HL-60/S4 (cell line): ENCODE data around the gene TBC1D22A.
"Not testable (repeated sequence)": the region's sequence is repeated elsewhere in the genome, so short reads cannot be mapped to it uniquely, and the experiment has no call there.

Source experiments
- in situ Hi-C: fragments of 300-500 bp; cut with MboI; formaldehyde crosslinking; loops from 2 replicates; pipeline ENCODE4 v1.14.3; 2022; ENCODE audit warnings: low sequenced_read_pairs

Gene TBC1D22A

DNA sequence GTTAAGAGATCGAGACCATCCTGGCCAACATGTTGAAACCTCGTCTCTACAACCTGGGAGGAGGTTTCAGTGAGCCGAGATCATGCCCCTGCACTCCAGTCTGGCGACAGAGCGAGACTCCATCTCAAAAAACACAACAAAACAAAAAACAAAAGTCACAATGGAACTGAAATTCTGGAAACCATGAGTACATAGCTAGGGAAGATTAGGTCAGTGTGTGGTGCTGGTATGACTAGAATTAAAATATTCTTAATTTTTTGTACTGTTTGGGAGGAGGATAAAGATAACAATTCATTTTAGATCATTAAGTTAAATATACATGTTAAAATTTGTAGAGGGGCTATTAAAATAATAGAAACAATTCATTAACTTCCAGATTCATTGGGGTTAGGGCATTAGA is 344.4 kb downstream of the TBC1D22A start:
- in situ Hi-C loops: no loop called here

DNA sequence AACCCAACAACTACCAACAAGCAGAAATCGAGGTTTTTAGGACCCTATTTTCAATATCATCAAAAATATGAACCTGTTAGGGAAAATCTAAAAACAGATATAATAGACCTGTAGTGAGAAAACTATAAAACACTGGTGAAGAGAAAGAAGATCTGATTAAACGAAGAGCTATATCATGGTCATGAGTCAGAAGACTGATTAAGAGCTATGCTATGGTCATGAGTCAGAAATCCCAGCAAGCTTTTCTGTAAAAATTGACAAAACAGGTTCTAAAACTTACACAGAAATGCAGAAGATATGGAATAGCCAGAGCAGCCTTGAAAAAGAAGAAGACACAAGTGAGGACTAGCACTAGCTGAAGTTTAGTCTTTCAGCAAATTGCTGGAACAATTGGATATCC is 345.0 kb downstream of the TBC1D22A start:
- in situ Hi-C loops: no loop called here

DNA sequence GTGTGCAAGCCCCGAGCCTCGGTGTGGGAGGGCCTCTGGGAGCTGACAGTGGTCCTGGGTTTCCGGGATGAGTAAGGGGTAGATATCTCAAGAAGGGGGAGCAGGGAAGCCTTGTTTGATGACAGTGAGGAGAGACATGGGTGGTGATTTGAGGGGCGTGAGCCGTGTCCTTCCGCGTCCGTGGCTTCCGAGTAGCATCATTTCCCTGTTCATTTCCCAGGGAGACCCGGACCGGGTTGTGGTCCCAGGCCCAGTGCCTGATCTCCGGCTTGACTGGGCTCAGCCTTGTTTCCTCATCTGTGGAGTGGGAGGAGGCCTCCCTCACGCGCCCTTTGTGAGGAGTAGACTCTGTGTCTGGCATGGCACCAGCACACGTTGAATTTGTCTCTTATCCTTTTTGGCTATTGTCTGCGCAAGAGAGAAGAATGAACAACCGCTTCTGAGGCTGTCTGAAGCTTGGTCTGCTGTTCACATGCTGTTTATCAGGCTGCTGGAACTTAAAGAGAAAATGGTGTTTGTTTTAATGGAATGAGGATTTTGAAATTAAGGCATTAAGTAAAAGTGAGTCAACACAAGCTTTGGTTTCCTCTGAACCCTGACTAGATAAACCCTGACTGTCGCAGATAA is 348.5 kb downstream of the TBC1D22A start:
- in situ Hi-C loops: no loop called here

DNA sequence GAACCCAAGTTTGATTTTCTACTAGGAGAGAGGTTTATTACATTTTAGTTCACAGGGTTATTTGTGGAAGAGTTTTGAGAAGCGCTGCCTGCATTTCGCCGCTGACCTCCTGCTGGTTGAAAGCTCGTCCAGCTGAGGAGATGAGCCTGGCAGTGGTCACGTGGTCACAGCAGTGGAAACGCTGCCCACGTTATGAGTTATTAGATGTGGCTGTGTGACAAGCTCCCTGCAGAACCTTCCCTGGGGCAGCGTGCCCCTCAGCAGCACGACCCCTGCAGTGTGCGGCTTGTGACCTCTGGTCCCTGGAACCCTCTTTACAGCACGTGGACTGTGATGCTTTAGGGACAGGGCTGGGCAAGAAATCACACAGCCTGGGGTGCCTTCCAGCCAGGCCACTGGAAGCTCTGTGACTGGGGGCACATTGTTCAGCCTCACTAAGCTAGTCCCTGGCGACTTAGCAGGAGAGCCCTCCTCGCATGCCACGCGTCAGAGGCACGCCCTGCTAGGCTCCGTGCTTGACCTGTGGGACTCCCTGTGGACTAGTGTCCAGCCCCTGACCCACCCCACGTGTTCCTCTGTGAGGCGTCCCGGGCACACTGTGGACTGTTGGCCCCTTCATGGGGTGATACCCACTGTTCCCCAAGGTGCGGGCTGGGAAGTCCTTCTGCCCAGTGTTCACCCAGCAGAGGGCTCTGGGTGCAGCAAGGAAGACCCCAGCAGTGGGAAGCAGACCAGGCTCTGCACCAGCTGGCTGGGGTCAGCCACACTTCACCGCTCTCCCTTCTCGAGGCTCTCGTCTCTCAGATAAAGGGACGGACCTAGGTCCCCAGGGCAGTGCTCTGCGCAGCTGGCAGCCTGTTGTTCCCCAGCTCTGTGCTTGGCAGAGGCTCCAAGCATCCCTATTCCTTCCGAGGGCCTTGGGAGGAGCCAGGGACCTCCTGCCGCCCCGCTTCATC is 349.5 kb downstream of the TBC1D22A start:
- in situ Hi-C loops: no loop called here

DNA sequence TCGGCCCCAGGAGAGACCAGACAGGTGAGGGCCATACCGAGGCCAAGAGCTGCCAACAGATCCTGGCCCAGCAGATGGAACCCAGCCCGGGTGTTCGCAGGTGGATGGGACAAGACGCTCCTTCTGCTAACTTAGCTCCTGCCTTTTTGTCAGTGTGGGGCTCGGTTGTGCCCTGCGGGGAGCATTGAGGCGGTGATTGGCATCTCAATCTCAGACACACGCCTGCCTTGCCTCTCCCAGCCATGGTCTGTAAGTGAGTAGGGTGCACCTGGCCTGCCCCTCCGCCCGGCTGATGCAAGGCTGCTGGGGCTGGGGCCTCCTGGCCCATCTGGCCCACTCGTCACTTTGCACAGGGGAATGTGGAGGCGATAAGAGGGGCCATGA is 350.1 kb downstream of the TBC1D22A start:
- in situ Hi-C loops: no loop called here

DNA sequence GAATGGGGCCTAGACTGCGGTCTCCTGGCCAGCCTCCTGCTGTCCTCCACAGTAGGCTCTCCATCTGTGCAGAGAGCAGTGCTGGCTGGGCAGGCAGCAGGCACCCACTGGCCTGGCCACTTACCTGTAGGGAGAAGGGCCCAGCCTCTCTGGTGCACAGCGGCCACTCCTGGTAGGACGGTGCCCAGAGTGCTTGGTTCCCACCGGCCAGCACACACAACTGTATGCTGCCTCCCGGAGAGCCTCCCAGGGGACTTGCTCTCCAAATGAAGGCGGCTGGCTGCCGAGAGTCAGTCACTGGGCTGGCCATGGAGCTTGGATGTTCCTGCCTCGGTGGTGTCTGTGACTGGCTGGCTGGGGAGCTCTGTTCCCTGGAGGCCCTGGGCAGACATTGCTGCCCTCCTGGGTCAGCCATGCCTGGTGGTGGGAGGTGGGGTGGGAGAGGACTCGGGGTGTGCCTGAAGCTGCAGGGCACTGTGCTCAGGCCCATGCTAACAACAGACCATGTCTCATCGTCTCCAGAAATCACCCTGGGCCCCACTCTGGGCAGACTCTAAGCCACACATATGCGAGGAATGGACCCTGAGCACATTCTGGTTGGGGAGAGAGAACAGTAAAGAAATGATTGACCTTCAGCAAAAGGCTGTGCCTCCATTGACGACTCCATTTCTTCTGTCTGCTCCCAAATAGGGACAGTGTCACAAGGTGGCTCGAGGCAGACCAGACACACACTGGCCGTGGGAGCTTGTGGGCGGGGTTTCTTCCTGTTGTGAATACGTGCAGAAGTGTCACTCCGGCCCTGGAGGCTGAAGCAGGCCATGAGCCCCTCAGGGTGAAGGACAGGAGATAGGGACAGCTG is 350.8 kb downstream of the TBC1D22A start:
- in situ Hi-C loops: no loop called here

DNA sequence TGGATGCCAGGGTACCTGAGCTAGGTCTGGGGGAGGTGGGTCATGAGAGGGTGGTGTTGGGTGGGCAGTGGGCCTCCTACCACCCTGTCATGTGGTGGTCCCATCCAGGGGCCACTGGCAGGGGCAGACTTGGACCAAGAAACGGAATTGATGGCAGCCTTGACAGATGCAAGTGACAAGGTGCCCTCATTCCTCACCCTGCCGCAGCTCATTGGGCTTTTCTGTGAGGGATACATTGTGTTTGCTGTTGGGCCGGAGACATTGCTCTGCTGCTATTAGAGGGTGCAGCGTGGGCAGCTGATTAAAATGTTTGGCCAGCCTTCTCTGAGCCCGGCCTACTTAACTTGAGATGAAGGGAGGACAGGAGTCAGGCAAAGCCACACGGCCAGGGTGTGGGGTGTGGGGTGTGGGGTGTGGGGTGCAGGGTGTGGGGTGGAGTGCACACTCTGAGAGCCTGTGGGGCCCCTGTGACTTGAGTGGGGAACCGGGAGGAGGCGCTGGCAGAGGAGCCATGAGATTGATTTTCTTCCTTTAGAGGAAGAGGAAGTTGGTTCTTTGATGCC is 351.5 kb downstream of the TBC1D22A start:
- in situ Hi-C loops: no loop called here

DNA sequence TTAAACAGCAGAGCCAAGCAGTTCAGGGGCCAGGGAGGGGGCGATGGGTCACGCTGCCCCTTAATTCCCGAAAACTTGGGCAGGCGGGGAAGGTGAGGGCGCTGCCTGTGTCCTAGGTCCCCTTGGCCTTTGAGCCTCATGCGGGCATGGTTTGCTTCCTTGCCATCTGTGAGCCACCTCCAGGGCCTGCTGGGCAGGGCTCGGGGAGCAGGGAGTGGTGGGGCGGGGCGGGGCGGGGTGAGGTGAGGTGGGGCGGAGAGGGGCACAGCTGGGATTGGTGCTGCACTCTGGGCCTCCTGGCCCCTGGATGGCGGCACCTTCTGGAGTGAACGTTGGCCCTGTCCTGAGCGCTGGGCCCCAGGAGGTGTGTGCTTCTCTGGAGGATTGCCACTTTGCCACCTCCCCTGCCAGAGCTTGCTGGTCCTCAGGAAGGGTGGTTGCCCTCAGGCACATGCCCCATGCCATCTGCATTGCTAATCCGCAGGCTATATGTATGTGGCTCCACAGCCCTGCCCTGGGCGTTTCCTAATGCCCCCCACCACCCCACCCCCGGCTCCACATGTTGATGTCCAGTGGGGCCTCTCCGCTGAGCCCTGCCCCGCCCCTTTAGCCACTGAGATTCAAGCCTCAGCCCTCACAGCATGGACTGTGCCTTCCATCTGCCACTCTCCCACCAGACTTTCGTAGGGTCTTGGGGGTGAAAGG is 352.5 kb downstream of the TBC1D22A start:
- in situ Hi-C loops: no loop called here

DNA sequence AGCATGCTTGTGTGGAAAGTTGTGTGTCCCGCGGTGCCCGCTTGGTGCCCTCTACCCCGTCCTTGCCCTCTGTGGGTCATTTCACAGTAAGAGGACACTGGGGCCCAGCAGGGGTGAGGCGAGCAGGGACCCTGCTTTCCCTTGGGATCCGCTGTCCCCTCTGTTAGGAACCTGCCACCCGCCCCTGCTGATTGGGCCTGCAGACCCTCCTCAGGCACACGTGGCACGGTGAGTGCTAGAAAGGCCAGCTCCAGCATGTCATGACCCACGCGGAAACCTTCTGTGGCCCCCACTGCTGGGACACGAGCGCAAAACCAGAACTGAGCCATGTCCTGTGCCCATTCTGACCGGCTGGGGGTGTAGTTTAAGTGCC is 353.1 kb downstream of the TBC1D22A start:
- in situ Hi-C loops: no loop called here

DNA sequence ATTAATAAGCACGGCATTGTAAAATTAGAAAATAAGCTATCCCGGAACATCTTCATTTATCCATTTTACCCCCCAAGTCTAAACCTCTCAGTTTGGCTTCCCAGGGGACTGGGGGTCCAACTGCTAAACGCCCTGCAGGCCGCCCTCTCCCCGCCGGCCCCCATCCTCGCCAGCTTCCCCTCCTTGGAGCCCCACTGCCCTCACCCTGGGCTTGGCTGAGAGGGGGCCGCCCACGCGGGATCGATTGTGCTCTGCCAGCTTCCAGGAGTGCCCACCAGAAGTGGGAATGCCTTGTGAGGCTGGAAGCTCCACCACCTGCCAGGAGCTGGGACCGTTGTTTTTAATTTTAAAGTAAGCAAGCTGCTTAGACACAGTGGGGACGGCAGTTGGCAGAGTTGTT is 353.5 kb downstream of the TBC1D22A start:
- in situ Hi-C loops: no loop called here

DNA sequence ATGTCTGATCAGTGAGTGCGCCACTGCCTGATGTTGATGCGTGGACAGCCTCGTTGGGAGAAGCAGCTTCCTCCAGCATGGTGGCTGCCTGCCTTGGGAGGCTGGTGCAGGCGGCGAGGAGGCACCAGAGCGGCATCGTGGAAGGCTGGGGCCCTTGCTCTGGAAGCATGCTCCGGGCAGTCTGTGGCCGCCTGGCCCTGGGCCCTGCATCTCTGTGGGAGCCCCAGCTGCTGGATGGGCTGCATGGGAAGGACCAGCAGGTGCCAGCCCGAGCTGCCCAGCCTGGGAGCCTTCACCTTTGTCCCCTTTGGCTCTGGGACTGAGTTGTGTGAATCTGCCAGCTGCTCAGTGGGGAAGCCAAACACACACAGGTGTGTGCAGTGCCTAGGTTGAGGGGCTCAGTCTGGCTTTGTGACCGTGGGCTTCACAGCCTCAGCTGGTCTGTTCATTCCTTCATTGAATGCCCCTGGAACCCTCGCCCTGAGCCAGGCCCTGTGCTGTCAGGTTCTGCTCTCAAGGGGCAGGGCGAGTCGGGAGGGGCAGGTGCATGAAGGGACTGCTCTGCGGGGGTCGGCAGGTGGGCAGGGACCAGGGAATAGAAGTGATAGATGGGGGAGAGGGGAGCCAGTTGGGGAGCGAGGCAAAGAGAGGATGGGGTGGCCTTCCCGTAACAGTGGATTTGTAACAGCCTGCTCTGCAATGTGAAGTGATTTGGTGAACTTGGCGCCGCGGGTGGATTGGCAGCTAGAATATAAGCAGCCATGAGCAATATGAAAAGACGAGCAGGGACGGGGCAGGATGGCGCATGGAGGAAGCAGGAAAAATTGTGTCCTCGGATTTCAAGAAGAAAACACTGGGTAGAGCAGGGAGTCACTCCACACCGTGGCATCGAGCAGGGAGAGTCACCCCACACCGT is 354.2 kb downstream of the TBC1D22A start:
- in situ Hi-C loops: no loop called here

DNA sequence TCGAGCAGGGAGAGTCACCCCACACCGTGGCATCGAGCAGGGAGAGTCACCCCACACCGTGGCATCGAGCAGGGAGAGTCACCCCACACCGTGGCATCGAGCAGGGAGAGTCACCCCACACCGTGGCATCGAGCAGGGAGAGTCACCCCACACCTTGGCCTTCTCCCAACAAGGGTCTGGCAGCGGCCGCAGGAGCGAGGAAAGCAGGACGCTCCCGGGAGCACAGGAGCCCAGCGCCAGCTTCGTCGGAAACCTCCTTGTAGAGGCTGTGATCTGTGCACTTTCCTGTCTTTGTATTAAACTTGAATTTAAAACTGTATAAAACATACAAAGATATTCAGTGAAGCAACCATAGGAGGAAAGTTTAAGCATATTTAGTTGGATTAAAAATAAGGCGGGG is 355.0 kb downstream of the TBC1D22A start:
- in situ Hi-C loops: not testable (repeated sequence)

DNA sequence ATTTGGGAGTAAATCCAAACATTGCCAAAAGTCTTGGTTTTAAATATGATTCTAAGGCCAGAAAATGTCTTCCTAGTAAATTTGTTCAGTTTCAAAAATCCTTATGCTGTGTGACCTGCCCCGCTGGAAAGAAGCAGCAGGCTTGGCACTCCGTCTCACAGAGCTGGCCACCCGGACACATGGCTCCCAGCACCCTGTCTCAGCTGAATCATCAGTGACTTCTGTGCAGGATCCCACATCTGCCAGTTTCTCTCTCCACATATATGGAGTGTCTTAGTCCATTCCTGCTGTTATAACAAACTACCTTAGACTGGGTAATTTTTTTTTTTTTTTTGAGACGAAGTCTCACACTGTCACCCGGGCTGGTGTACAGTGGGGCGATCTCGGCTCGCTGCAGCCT is 356.7 kb downstream of the TBC1D22A start:
- in situ Hi-C loops: no loop called here

DNA sequence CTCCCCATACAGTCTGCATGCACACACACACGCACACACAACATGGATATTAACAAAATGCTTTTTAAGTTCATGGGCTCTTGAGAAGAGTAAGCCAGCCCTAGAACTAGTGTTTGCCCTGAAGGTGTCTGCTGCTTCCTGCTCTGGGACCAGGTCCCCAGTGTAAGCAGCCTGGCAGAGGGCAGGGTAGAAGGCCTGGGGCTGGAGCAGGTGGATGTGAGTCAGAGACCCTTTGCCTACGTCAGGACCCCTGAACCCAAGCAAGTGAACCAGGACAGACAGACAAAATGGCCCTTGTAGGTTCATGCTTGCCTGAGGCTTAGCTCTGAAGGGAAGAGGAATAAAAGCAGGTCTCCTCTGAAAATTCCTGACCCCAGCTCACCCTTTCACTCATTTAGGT is 357.9 kb downstream of the TBC1D22A start:
- in situ Hi-C loops: no loop called here

DNA sequence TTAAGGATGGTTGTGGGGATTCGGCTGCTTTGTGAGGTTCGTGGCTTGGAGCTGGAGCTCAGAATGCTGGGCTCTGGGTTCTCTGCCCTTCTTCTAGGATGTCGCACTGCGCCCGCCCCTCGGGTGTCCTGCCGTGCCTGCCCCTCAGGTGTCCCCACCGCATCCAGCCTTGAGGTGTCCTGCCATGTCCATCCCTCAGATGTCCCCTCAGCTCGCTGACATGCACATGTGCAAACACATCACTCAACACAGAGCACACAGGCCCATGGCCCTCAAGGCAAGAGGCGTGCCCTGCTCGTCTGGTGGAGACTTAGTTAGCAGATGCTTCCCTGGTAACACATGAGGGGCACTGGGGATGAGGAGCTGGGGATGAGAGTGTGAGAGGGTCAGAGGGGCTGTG is 359.3 kb downstream of the TBC1D22A start:
- in situ Hi-C loops: no loop called here

DNA sequence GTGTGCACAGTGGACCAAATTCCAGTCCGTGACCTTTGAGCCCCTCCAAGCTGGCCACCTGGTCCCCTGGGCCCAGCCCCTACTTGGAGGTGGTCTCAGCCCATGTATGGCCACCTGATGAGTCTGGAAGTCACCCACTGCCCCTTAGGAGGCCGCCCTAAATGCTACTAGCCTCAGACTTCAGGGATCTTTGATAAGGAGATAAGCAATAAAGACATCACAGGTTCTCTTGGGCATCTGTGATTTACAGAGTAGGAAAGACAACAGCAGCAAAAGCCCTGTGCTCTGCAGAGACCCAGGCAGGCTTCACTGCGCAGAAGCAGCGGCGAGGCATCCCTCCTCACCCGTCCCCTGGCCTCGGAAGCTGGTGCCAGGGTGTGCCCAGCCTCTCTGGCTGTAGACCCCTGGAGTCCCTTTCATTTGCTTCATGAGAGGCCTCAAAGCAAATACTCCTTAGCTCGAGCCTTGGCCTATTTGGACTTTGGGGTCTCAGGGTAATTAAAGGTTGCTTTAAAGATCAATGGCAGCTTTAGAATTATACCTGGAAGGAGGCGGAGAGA is 360.1 kb downstream of the TBC1D22A start:
- in situ Hi-C loops: no loop called here

DNA sequence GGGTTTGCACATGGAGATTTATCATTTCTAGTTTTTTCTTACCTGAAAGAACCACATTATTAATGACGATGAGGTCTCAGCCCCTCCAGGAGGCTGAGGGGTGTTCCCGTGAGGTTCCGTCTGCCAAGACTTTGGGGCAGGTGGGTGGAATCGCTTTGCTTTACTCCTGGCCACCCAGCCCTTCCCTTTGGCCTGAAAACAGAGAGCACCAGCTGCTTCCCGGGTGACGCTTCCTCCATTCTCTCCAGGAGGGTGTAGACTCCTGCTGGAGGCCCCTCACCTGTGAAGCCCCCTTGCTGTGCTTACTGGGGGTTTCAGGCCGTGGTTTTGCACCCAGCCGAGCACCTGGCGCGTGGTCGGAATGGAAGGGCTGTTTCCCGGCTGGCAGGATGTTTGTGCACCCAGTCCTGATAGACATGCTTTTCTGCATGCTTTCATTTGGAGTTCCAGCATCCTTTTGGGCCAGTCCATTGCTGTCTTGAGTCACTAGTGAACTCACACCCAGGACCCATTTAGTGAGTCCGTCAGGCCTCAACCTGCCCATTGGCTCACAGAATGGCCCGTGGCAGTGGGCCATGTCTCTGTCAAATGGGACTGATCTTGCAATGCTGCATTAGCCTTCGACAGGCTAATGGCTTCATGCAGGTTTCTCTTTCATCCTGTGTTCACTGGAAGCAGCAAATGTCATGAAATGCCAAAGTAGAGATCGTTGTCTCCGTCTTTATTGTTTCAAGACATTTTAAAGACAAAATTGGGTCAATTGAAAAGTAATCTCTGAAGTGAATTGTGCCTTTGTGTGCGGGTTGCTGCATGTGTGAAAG is 360.8 kb downstream of the TBC1D22A start:
- in situ Hi-C loops: no loop called here

DNA sequence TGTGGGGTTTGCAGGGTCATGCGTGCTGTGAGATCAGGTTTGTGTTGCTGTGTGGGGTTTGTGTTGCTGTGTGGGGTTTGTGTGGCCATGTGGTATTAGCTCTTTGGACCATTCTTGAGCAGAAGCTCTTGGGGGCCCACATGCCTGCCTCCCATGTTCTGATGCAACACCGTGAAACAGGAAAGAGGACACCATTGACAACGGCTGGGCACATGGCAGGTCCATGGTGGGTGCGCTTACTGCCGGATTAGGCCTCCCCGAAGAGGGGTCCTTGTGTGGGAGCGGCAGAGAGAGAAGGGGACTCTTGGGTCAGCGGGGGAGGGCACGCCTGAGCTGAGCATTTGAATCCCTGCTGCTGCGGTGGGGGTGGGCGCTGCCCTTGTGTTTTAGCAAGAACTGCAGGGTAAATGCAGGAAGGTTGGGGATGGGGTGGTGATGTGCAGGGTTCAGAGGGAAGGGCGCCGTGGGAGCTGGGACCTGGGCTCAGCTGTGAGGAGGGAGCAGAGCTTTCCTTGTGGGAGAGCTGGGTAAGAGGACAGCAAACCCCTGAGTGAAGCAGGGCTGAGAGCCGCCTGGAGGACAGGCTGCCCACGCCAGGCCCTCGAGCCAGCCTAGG is 361.5 kb downstream of the TBC1D22A start:
- in situ Hi-C loops: no loop called here
